Measurements from ENCODE around the gene MC5R.
"Not testable (repeated sequence)": the region's sequence is repeated elsewhere in the genome, so short reads cannot be mapped to it uniquely, and the experiment has no call there.

MC5R gene

DNA sequence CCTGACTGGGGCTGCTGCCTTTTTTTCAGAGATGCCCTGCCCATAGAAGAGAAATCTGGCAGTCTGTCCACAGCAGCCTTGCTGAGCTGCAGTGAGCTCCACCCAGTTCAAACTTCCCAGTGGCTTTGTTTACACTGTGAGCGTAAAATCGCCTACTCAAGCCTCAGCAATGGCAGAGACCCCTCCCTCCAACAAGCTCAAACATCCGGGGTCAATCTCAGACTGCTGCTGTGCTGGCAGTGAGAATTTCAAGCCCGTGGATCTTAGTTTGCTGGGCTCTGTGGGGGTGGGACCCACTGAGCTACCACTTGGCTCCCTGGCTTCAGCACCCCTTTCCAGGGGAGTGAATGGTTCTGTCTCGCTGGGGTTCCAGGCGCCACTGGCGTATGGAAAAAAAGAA is 38.9 kb downstream of the MC5R start:
- not testable (repeated sequence) for DNase-seq

DNA sequence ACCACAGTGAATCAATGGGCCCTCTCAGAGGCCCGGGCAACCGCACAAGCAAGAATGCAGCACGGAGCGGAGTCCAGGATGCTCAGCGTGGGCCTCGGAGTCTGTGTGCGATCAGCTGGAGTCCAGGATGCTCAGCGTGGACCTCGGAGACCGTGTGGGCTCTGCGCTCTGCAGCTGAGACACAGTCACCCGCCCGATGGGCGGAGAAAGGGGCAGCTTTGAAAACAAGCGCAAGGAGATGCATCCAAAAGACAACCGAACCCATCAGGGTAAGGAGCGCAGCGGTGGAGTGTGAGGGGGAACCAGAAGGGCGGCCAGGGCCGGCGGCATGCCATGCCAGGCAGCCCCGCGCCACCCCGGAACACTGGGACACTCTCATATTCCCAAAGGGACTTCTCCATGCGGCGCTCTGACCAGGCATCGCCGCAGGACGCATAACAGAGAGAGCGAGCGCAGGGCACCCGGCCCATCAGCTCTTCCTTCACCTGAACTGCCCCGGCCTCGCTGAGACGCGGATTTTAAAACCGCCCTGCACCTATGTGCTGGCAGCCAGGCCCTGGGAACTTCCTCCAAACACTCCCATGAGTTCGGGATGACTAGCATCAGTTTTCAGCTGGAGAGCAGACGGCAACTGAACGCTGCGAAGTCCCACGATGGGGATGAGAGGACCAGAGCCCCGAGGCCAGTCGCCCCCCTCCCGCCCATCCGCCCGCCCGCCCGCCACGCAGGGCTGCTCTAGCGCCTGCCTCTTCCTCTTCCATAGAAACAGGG is 44.7 kb downstream of the MC5R start:
- DNase-seq, result no peak

DNA sequence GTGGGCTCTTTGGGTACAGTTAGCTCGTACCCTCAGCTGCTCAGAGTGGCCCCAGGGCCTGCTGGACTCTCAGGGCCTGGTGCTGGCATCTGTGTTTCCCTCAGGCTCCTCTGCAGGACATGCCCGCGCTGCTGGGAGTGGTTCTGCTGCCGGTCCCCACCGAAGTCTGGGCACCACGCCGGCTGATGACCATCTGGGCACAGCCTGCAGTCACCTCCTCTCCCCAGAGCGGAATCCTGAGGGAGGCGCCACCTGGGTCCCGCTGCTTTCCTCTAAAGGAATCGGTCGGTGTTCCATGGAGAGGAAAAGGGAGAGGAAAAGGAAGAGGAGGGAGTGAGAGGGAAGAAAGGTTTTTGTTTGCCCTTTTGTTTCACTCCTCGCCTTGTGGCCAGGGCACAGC is 47.8 kb downstream of the MC5R start:
- no peak for DNase-seq

DNA sequence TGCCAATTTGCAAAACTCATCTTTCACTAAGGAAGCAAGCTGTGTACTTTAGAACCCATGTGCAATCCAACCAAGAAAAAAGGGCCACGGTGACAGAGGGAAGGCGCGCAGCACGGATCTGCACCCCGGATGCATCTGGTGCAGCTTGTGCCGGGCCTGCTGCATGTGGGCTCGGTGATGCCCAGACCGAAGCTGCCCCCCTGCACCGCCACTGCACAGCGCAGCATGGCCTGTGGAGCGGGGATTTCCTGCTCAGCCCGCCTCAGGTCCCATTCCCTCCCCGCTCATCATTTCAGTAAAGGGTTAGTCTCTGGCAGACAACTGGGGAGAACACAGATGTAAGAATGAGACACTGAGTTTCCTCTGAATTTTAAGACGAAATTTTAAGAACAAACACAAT is 48.4 kb downstream of the MC5R start:
- DNase-seq, result no peak

DNA sequence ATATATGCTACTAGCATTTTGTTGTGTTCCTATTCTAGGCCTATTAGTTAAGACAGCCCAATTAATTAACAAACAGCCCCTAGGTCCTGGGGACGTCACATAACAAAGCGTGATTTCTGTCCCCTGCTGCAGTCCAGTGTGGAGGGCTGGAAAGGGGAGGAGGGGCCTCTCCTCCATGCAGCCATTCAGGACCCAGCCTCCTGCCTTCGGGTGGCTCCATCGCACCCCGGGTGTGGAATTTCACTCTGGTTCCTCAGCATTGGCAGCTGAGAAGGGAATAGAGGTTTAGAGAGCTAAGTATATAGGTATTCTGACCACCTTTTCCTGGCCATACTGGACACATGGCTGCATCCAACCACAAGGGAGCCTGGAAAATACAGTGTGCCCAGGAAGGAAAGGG is 49.0 kb downstream of the MC5R start:
- DNase-seq, result no peak

DNA sequence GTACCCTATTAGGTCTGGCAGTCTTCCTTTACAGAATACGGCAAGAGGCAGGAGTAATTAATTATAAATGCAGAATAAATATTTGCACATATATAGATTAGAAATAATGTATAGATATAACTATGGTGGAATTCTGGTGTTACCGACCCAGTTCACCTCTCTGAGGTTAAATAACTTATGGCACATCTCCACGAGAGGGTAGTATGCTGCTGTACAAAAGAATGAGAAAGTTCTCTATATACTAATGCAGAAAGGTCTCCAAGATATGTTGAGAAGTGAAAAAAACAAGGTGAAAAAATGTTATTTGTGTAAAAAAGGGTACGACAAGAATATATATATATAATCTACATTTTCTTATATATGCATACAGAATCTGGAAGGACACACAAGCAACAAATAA is 50.6 kb downstream of the MC5R start:
- no peak for DNase-seq
